Right lobe of liver (tissue), 6 donors: ENCODE results near the gene C9orf57. TPM values are rescaled to one million over a fixed set of nuclear protein-coding genes. Genes with fewer than 3 reads are reported as not detected.

Experiments
- ATAC-seq, 4 donors: fragments of 200-7000 bp; cut with Tn5 transposase; one replicate each; pipeline ENCODE4 v1.9.1; 2020; ENCODE audit warnings: mild to moderate bottlenecking in 4 of 4, moderate library complexity in 4 of 4
- DNase-seq, 3 donors: peaks; one replicate each; pipeline ENCODE4 v3.0.0-alpha.2; 2020
- H3K27ac ChIP-seq, 3 donors: fragments of 200-600 bp; one replicate each; pipeline ENCODE4 v1.8.0; 2022
- H3K27me3 ChIP-seq, 2 donors: fragments of 200-600 bp; one replicate each; pipeline ENCODE4 v1.8.0; 2022
- H3K36me3 ChIP-seq, 4 donors: fragments of 200-600 bp; sonication (generic) in 1 of 4; one replicate each; pipeline versions ENCODE4 v1.5.1 to v1.8.0; 2017 to 2022; ENCODE audit warnings: control low read depth in 1 of 4
- H3K4me1 ChIP-seq, 4 donors: fragments of 200-600 bp; sonication (generic) in 1 of 4; one replicate each; pipeline versions ENCODE4 v1.5.1 to v1.8.0; 2017 to 2022; ENCODE audit warnings: control low read depth in 1 of 4
- H3K4me3 ChIP-seq, 3 donors: fragments of 200-600 bp; one replicate each; pipeline ENCODE4 v1.8.0; 2022
- H3K9me3 ChIP-seq, 4 donors: fragments of 200-600 bp; sonication (generic) in 1 of 4; one replicate each; pipeline versions ENCODE4 v1.5.1 to v1.8.0; 2017 to 2022; ENCODE audit warnings: control low read depth in 1 of 4
- CTCF ChIP-seq, 4 donors: fragments of 200-600 bp in 3 of 4; fragments of 450-650 bp in 1 of 4; IDR thresholded peaks; one replicate each; pipeline versions ENCODE4 v1.5.1 to v1.8.0; 2016 to 2022; ENCODE audit warnings: antibody characterized with exemption in 4 of 4, mild to moderate bottlenecking in 2 of 4
- POLR2A ChIP-seq: fragments of 450-650 bp; IDR thresholded peaks from one replicate; pipeline ENCODE4 v1.6.1; 2017; ENCODE audit warnings: antibody characterized with exemption, mild to moderate bottlenecking
- intact Hi-C, 2 donors: fragments of 100-400 bp; cut with DNase I; formaldehyde crosslinking; loops; one replicate each; pipeline versions ENCODE4 v1.11.2 to v1.14.1; 2022
- small RNA-seq, 2 experiments: library from RNA; depleted of rRNA; stranded (forward); fragments of <200 nt; gene quantifications; one replicate each; pipeline ENCODE3, GENCODE V24; 2016
- total RNA-seq, 6 experiments: library from RNA; depleted of rRNA in 2 of 6; stranded (reverse); fragments of >200 nt in 2 of 6; fragmentation: NEBNext Ultra II Directional in 3 of 6; extraction: Animal tissue kit (Norgen Biotek cat#: 25700) in 3 of 6; gene quantifications; one replicate each; pipeline versions ENCODE4 v1.1.0 to v1.2.4, GENCODE V29; 2016 to 2023
- donor health status: DM: no; HTN: yes; CAD: no.
- donor health status: DM: no; HTN: no; CAD: no.
- donor health status: DM: no; HTN: no; CAD: no.
- donor health status: DM: no; HTN: yes; CAD: no.
- donor health status: DM: no; HTN: yes; CAD: no.

Gene C9orf57
- total RNA-seq, 6 experiments from 2014 or later: not detected

DNA sequence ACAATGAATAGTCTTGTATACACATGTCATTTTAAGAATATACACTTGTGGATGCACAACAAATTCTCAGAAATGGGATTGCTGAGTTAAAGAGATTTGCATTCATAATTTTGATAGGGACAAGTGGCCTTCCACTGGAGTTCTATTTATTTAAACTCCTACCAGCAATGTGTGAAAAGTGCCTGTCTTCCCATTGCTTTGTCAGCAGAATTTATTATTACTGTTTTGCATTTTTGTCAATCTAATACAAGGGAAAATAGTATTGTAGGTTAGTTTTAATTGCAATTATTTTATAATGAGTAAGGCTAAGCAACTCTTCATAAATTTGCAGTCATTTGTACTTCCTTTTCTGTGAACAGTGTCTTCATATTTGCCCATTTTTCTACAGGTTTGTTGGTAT lies 55.0 kb downstream of the C9orf57 start:
- H3K4me1 ChIP-seq: no peaks in the 10 kb centered on the region
- no peak for DNase-seq
- H3K27ac ChIP-seq: no peak overlapping the region
- no peak for ATAC-seq
- H3K9me3 ChIP-seq: no peaks in the 10 kb centered on the region
- H3K4me3 ChIP-seq: no peak overlapping the region
- no peaks in the 10 kb centered on the region for H3K36me3 ChIP-seq
- no peaks in the 10 kb centered on the region for H3K27me3 ChIP-seq
- TF ChIP-seq POLR2A (no peak), CTCF (IDR thresholded peaks at IDR 0.05) (no peak)
- intact Hi-C loops: no loop called here

Small RNA genes lying within 50 kb of the gene (small RNA-seq; reads per million reads assigned to genes)
- gene HSPB1P1: 0 reads per million in 2 experiments

Other genes with a start within 250 kb of the C9orf57 start
- 10 to 100 TPM in 3 of 6 experiments, 1 to 10 TPM in 3; 8.4 to 13.1 (median 10.3) TPM for gene ABHD17B, start 149.4 kb downstream of the C9orf57 start, total RNA-seq
- gene C9orf85, start 149.0 kb downstream of the C9orf57 start, total RNA-seq: 1 to 10 TPM; 3.8 to 8.6 (median 6.3) TPM
- 10 to 100 TPM; 26.8 to 69.6 (median 45.3) TPM for gene GDA, start 88.8 kb upstream of the C9orf57 start, total RNA-seq